ENCODE results near the gene GDI2.

GRCh38 chr10:5862360-5862961 lies 49.2 kb upstream of the GDI2 start:
- TF ChIP-seq POLR2A (IDR thresholded peaks at IDR 0.05) (no peak), CTCF (IDR thresholded peaks at IDR 0.05) (no peak)
